Right atrium auricular region (tissue), 2 donors: Measurements from ENCODE around the gene PSMD11. TPM values are rescaled to one million over a fixed set of nuclear protein-coding genes. Genes with fewer than 3 reads are reported as not detected.
"Not testable (repeated sequence)": the region's sequence is repeated elsewhere in the genome, so short reads cannot be mapped to it uniquely, and the experiment has no call there.

ENCODE experiments used
- DNase-seq: peaks from one replicate; pipeline ENCODE4 v3.0.0-alpha.2; 2019; ENCODE audit warnings: low spot score
- H3K27ac ChIP-seq, 2 donors: fragments of 200-600 bp; sonication (generic); 1 replicate in 1 of 2; 2 replicates in 1 of 2; pipeline ENCODE4 v1.5.1; 2016 to 2019
- H3K27me3 ChIP-seq, 2 donors: fragments of 200-600 bp; sonication (generic); one replicate each; pipeline versions ENCODE4 v1.5.1 to v1.6.0; 2017 to 2019
- H3K36me3 ChIP-seq: fragments of 200-600 bp; sonication (generic); one replicate; pipeline ENCODE4 v1.5.1; 2016
- H3K4me1 ChIP-seq, 2 donors: fragments of 200-600 bp; sonication (generic); one replicate each; pipeline versions ENCODE4 v1.5.1 to v1.6.0; 2017 to 2019
- H3K4me3 ChIP-seq, 2 donors: fragments of 200-600 bp; sonication (generic); 1 replicate in 1 of 2; 2 replicates in 1 of 2; pipeline ENCODE4 v1.5.1; 2017 to 2019; ENCODE audit warnings: mild to moderate bottlenecking in 1 of 2, moderate library complexity in 1 of 2
- H3K9me3 ChIP-seq, 2 donors: fragments of 200-600 bp; sonication (generic); one replicate each; pipeline ENCODE4 v1.5.1; 2019
- total RNA-seq, 2 donors: library from RNA; depleted of rRNA; stranded (reverse); fragments of >200 nt; gene quantifications; one replicate each; pipeline ENCODE4 v1.1.0, GENCODE V29; 2016
- TF ChIP-seq, protein P1 (sequence below), 2 donors: fragments of 200-600 bp; sonication (generic); IDR thresholded peaks; one replicate each; pipeline ENCODE4 v1.5.1; 2019; ENCODE audit warnings: antibody characterized with exemption in 2 of 2

Gene PSMD11
- 10 to 100 TPM; 42.2 to 43.8 TPM for total RNA-seq

DNA sequence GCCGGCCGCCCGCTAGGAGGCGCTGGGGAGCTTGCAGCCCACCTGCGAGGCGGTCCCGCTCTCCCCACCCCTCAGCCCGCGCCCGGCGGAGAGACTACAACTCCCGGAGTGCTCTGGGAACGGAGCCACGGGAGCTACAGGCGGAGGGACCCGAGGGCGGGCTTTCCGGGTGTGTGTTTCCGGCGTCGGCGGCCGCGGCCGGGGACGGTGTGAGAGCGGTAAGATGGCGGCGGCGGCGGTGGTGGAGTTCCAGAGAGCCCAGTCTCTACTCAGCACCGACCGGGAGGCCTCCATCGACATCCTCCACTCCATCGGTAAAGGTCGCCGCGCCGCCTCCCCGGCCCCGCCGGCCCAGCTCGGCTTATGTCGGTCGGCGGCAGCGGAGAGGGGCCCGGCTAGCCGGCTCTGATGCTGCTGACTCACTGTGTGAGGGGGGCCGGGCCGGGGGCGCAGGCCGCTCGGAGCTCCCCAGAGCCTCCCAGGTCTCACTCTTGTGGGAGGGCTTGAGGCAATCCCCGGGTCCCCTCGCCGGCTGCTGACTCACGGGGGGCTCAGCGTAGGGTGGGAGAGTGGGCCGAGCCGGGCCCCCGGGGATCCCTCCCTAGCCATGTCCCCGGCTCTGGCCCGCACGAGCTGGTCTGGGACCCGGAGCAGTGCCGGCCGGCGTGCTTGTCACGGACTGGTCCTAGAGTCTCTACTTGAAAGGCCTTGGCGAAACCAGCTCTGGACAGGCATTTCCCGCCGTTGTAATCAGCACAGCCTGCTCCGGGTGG lies at the start of gene PSMD11:
TSS of gene PSMD11 (plus strand) at position 210 of the 773 bp plus-strand sequence. CDS start at position 224, 14 bp downstream.
- Histone ChIP-seq H3K27ac (peak within 1 kb of the TSS; percentile 84 to 88), H3K27me3 (no peaks in the 10 kb centered on the region), H3K9me3 (no peaks in the 10 kb centered on the region), H3K4me3 (peak within 1 kb of the TSS; percentile 77 to 97), H3K4me1 (peaks cover 0 to 20% of the 10 kb centered on the region in 2 donors), H3K36me3 (peaks cover 28% of the 10 kb centered on the region)
- TF ChIP-seq, protein P1, sequence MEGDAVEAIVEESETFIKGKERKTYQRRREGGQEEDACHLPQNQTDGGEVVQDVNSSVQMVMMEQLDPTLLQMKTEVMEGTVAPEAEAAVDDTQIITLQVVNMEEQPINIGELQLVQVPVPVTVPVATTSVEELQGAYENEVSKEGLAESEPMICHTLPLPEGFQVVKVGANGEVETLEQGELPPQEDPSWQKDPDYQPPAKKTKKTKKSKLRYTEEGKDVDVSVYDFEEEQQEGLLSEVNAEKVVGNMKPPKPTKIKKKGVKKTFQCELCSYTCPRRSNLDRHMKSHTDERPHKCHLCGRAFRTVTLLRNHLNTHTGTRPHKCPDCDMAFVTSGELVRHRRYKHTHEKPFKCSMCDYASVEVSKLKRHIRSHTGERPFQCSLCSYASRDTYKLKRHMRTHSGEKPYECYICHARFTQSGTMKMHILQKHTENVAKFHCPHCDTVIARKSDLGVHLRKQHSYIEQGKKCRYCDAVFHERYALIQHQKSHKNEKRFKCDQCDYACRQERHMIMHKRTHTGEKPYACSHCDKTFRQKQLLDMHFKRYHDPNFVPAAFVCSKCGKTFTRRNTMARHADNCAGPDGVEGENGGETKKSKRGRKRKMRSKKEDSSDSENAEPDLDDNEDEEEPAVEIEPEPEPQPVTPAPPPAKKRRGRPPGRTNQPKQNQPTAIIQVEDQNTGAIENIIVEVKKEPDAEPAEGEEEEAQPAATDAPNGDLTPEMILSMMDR (IDR thresholded peaks at IDR 0.05): peak in 1 of 2 donors; percentile 91
- DNase-seq: peak; percentile 94

DNA sequence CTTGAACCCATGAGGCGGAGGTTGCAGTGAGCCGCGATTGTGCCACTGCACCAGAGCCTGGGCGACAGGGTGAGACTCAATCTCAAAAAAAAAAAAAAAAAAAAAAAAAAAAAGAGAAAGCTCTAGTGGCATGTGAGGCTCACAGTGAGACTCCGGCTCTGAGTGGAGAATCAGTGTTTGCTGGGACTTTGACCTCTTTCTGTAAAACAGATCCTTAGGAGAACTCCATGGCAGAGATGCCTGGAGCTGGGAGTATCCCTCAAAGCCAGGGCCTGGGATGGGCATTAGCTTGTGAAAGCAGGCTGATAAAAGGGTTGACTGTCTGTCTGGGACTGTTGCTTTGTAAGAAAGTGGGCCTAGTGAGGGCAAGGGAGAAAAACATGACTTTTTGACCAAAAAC lies 48.0 kb upstream of the PSMD11 start:
- TF ChIP-seq, protein P1 (IDR thresholded peaks at IDR 0.05): no peak
- H3K4me1 ChIP-seq: no peaks in the 10 kb centered on the region
- no peaks in the 10 kb centered on the region for H3K9me3 ChIP-seq
- no peaks in the 10 kb centered on the region for H3K27me3 ChIP-seq
- no peak overlapping the region for H3K27ac ChIP-seq
- no peak for DNase-seq
- no peak overlapping the region for H3K4me3 ChIP-seq
- H3K36me3 ChIP-seq: no peaks in the 10 kb centered on the region

DNA sequence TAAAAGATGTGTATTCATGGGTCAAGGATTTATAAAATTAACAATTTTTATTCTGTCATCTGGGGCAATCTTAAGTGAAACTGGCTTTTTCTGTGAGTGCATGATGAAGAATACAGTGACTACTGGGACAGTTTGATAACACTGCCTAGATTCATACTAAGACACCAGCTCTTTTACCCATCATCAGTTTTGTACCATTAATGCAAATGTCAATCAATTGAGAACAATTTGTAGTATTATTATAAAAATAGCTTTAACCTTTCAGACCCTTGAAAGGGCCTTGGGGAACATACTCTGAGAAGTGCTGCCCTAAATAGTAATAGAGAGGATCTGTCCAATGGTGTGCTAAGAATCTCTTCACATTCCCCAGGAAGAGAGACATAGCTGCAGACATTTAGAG lies 45.4 kb upstream of the PSMD11 start:
- no peak for DNase-seq
- Histone ChIP-seq H3K27me3 (no peaks in the 10 kb centered on the region), H3K36me3 (no peaks in the 10 kb centered on the region), H3K9me3 (no peaks in the 10 kb centered on the region), H3K4me1 (no peaks in the 10 kb centered on the region), H3K4me3 (no peak overlapping the region), H3K27ac (no peak overlapping the region)
- TF ChIP-seq, protein P1 (IDR thresholded peaks at IDR 0.05): no peak

DNA sequence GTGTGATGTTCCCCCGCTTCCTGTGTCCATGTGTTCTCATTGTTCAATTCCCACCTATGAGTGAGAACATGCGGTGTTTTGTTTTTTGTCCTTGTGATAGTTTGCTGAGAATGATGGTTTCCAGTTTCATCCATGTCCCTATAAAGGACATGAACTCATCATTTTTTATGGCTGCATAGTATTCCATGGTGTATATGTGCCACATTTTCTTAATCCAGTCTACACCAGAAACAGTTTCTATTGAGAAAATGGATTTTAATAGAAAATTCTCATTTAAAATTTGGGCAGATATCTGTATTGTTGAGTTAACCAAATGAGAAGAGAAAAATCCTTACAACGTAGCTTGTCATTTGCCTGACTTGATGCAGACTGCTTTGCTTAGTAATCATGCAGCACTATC lies 34.2 kb upstream of the PSMD11 start:
- not testable (repeated sequence) for H3K9me3 ChIP-seq, H3K4me1 ChIP-seq, H3K27ac ChIP-seq, DNase-seq, H3K27me3 ChIP-seq, H3K4me3 ChIP-seq
- H3K36me3 ChIP-seq: peaks cover 13% of the 10 kb centered on the region

DNA sequence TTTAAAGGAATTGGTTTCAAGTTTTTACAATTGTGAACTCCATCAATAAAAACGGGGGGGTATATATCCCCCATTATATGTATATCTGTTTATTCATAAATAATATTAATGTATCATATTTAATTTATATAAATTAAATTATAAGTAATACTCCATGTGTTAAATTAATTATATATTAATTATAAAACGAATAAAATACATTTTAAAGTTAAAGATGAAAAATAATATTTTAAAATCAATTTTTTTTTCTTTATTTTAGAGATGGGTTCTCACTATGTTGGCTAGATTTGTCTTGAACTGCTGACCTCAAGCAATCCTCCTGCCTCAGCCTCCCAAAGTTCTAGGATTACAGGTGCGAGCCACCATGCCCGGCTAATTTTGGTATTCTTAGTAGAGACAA lies 17.4 kb upstream of the PSMD11 start:
- TF ChIP-seq, protein P1 (IDR thresholded peaks at IDR 0.05): no peak
- Histone ChIP-seq H3K27ac (no peak overlapping the region), H3K9me3 (no peaks in the 10 kb centered on the region), H3K4me1 (no peaks in the 10 kb centered on the region), H3K27me3 (no peaks in the 10 kb centered on the region), H3K4me3 (no peak overlapping the region), H3K36me3 (no peaks in the 10 kb centered on the region)
- DNase-seq: no peak

DNA sequence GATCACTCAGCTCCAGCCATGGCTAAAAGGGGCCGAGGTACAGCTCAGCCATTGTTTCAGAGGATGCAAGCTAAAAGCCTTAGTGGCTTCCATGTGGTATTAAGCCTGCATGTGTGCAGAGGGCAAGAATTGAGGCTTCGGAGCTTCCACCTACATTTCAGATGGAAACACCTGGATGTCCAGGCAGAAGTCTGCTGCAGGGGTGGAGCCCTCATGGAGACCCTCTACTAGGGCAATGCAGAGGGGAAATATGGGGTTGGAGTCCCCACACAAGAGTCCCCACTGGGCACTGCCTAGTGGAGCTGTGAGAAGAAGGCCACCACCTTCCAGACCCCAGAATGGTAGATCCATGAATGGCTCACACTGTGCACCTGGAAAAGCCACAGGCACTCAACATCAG lies 14.7 kb upstream of the PSMD11 start:
- Histone ChIP-seq H3K4me3 (no peak overlapping the region), H3K9me3 (no peaks in the 10 kb centered on the region), H3K4me1 (no peaks in the 10 kb centered on the region), H3K27ac (no peak overlapping the region), H3K36me3 (no peaks in the 10 kb centered on the region), H3K27me3 (no peaks in the 10 kb centered on the region)
- DNase-seq: no peak
- TF ChIP-seq, protein P1 (IDR thresholded peaks at IDR 0.05): no peak
